ENCODE measurements around the gene PHYKPL.

DNA sequence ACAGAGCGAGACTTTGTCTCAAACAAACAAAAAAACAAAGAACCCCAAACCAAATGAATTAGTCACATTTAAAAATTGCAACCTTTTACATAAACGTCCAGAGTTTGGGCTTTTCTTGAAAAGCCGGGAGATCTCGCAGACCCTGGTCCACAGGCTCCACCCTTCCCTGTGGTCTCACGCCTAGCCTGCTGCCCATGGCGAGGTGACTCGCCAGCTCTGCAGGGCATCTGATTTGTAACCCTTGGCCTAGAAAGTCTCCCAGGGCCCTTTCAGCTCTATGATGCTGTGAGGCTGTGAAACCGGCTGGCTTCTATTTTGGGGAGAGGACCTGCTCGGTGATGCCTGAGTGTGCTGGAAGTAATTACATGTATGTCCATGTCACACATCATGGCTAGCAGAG is 44.7 kb upstream of the PHYKPL start:
- TF ChIP-seq, protein P1, sequence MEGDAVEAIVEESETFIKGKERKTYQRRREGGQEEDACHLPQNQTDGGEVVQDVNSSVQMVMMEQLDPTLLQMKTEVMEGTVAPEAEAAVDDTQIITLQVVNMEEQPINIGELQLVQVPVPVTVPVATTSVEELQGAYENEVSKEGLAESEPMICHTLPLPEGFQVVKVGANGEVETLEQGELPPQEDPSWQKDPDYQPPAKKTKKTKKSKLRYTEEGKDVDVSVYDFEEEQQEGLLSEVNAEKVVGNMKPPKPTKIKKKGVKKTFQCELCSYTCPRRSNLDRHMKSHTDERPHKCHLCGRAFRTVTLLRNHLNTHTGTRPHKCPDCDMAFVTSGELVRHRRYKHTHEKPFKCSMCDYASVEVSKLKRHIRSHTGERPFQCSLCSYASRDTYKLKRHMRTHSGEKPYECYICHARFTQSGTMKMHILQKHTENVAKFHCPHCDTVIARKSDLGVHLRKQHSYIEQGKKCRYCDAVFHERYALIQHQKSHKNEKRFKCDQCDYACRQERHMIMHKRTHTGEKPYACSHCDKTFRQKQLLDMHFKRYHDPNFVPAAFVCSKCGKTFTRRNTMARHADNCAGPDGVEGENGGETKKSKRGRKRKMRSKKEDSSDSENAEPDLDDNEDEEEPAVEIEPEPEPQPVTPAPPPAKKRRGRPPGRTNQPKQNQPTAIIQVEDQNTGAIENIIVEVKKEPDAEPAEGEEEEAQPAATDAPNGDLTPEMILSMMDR (IDR thresholded peaks at IDR 0.05; ENCODE audit: borderline replicate concordance, extremely low read depth, low read length, poor library complexity, severe bottlenecking) = no peak
- no peak for TF ChIP-seq EZH2 (IDR thresholded peaks at IDR 0.05; ENCODE audit: borderline replicate concordance, low read depth, low read length, severe bottlenecking)
